Neuron (in vitro differentiated cells): ENCODE measurements around the gene EHBP1.
A peak's percentile ranks its signal among the peaks of the same experiment; 100 is the strongest.

Source experiments
- H2AFZ ChIP-seq: one replicate; pipeline ENCODE4 v1.6.1; 2013; ENCODE audit warnings: low read depth, mild to moderate bottlenecking, inconsistent platforms, low read length, moderate library complexity
- H3K27me3 ChIP-seq: one replicate; pipeline ENCODE4 v1.6.1; 2013; ENCODE audit warnings: low read length; ENCODE audit not compliant: insufficient read depth
- H3K36me3 ChIP-seq: one replicate; pipeline ENCODE4 v1.6.1; 2013; ENCODE audit warnings: low read length; ENCODE audit not compliant: insufficient read depth
- H3K4me1 ChIP-seq: one replicate; pipeline ENCODE4 v1.6.1; 2013; ENCODE audit warnings: low read length; ENCODE audit not compliant: insufficient read depth
- H3K4me3 ChIP-seq: 2 replicates; pipeline ENCODE4 v1.5.1; 2013; ENCODE audit warnings: mild to moderate bottlenecking, low read length, moderate library complexity
- H3K9me3 ChIP-seq: one replicate; pipeline ENCODE4 v1.6.1; 2013; ENCODE audit warnings: low read length

The EHBP1 gene

GRCh38 chr2:62964050-62964449, 258.5 kb downstream of the EHBP1 start:
- H3K4me1 ChIP-seq, result peaks cover 29% of the 10 kb centered on the region
- no peak overlapping the region for H2AFZ ChIP-seq
- no peaks in the 10 kb centered on the region for H3K36me3 ChIP-seq

GRCh38 chr2:62964671-62965070, 259.2 kb downstream of the EHBP1 start:
- H3K36me3 ChIP-seq, result no peaks in the 10 kb centered on the region
- H3K4me3 ChIP-seq, result no peak overlapping the region

More at GRCh38 chr2:62964050-62964449, 258.5 kb downstream of the EHBP1 start:
- no peaks in the 10 kb centered on the region for H3K9me3 ChIP-seq
- H3K4me3 ChIP-seq, result no peak overlapping the region
- H3K27me3 ChIP-seq, result no peaks in the 10 kb centered on the region

GRCh38 chr2:62966991-62967390, 261.5 kb downstream of the EHBP1 start:
- Histone ChIP-seq H3K27me3 (no peaks in the 10 kb centered on the region), H3K9me3 (no peaks in the 10 kb centered on the region), H2AFZ (no peak overlapping the region), H3K4me1 (peaks cover 52% of the 10 kb centered on the region), H3K36me3 (no peaks in the 10 kb centered on the region), H3K4me3 (no peak overlapping the region)

More at GRCh38 chr2:62964671-62965070, 259.2 kb downstream of the EHBP1 start:
- no peak overlapping the region for H2AFZ ChIP-seq
- H3K4me1 ChIP-seq, result peaks cover 35% of the 10 kb centered on the region
- no peaks in the 10 kb centered on the region for H3K9me3 ChIP-seq
- H3K27me3 ChIP-seq, result no peaks in the 10 kb centered on the region

- Histone ChIP-seq H3K36me3 (no peaks in the 10 kb centered on the region), H2AFZ (no peak overlapping the region), H3K27me3 (no peaks in the 10 kb centered on the region), H3K9me3 (no peaks in the 10 kb centered on the region), H3K4me1 (peaks cover 52% of the 10 kb centered on the region), H3K4me3 (no peak overlapping the region)
Observed at GRCh38 chr2:62968168-62968567, 262.7 kb downstream of the EHBP1 start.

GRCh38 chr2:62968668-62969067, 263.2 kb downstream of the EHBP1 start:
- Histone ChIP-seq H2AFZ (no peak overlapping the region), H3K4me3 (no peak overlapping the region), H3K36me3 (no peaks in the 10 kb centered on the region), H3K9me3 (no peaks in the 10 kb centered on the region), H3K4me1 (peaks cover 52% of the 10 kb centered on the region), H3K27me3 (no peaks in the 10 kb centered on the region)

GRCh38 chr2:62971936-62972335, 266.4 kb downstream of the EHBP1 start:
- no peak overlapping the region for H2AFZ ChIP-seq
- H3K4me3 ChIP-seq, result no peak overlapping the region
- no peaks in the 10 kb centered on the region for H3K36me3 ChIP-seq
- H3K9me3 ChIP-seq, result no peaks in the 10 kb centered on the region
- H3K4me1 ChIP-seq, result peaks cover 50% of the 10 kb centered on the region
- H3K27me3 ChIP-seq, result no peaks in the 10 kb centered on the region

GRCh38 chr2:62972601-62973000, 267.1 kb downstream of the EHBP1 start:
- Histone ChIP-seq H3K27me3 (no peaks in the 10 kb centered on the region), H3K4me1 (peaks cover 45% of the 10 kb centered on the region), H2AFZ (no peak overlapping the region), H3K9me3 (no peaks in the 10 kb centered on the region), H3K4me3 (no peak overlapping the region), H3K36me3 (no peaks in the 10 kb centered on the region)

GRCh38 chr2:62974999-62975398, 269.5 kb downstream of the EHBP1 start:
- Histone ChIP-seq H3K27me3 (no peaks in the 10 kb centered on the region), H3K36me3 (peaks cover 9% of the 10 kb centered on the region), H3K4me1 (peaks cover 21% of the 10 kb centered on the region), H3K9me3 (no peaks in the 10 kb centered on the region), H3K4me3 (no peak overlapping the region), H2AFZ (no peak overlapping the region)

GRCh38 chr2:62991605-62992004, 286.1 kb downstream of the EHBP1 start:
- Histone ChIP-seq H3K4me1 (peaks cover 36% of the 10 kb centered on the region), H3K9me3 (no peaks in the 10 kb centered on the region), H3K27me3 (no peaks in the 10 kb centered on the region), H3K4me3 (no peak overlapping the region), H2AFZ (peak overlapping the region; percentile 80), H3K36me3 (peaks cover under 1% of the 10 kb centered on the region)

GRCh38 chr2:62992561-62992960, 287.0 kb downstream of the EHBP1 start:
- peaks cover 36% of the 10 kb centered on the region for H3K4me1 ChIP-seq
- peaks cover 7% of the 10 kb centered on the region for H3K36me3 ChIP-seq
- peak overlapping the region; percentile 30 for H3K4me3 ChIP-seq
- no peaks in the 10 kb centered on the region for H3K27me3 ChIP-seq
- H3K9me3 ChIP-seq, result no peaks in the 10 kb centered on the region
- peak overlapping the region; percentile 59 for H2AFZ ChIP-seq

GRCh38 chr2:62994206-62994605, 288.7 kb downstream of the EHBP1 start:
- Histone ChIP-seq H3K4me1 (peaks cover 36% of the 10 kb centered on the region), H3K4me3 (no peak overlapping the region), H3K9me3 (no peaks in the 10 kb centered on the region), H2AFZ (no peak overlapping the region), H3K36me3 (peaks cover 8% of the 10 kb centered on the region), H3K27me3 (no peaks in the 10 kb centered on the region)

- Histone ChIP-seq H3K27me3 (no peaks in the 10 kb centered on the region), H2AFZ (no peak overlapping the region), H3K4me3 (no peak overlapping the region), H3K9me3 (no peaks in the 10 kb centered on the region), H3K36me3 (peaks cover 10% of the 10 kb centered on the region), H3K4me1 (peaks cover 33% of the 10 kb centered on the region)
Observed at GRCh38 chr2:62996534-62997186, 291.1 kb downstream of the EHBP1 start.

- H3K9me3 ChIP-seq, result no peaks in the 10 kb centered on the region
- H3K4me1 ChIP-seq, result peaks cover 11% of the 10 kb centered on the region
- H3K4me3 ChIP-seq, result no peak overlapping the region
- H3K27me3 ChIP-seq, result no peaks in the 10 kb centered on the region
- H2AFZ ChIP-seq, result no peak overlapping the region
- peaks cover 10% of the 10 kb centered on the region for H3K36me3 ChIP-seq
Observed at GRCh38 chr2:62998949-62999348, 293.4 kb downstream of the EHBP1 start.

GRCh38 chr2:62999905-63000304, 294.4 kb downstream of the EHBP1 start:
- peaks cover 3% of the 10 kb centered on the region for H3K4me1 ChIP-seq
- H3K27me3 ChIP-seq, result no peaks in the 10 kb centered on the region
- no peak overlapping the region for H2AFZ ChIP-seq
- H3K9me3 ChIP-seq, result no peaks in the 10 kb centered on the region
- H3K36me3 ChIP-seq, result peaks cover 10% of the 10 kb centered on the region
- H3K4me3 ChIP-seq, result no peak overlapping the region
